Measurements from ENCODE around the gene ABCA13.

The ABCA13 gene

GRCh38 chr7:48525736-48526732 is 354.8 kb downstream of the ABCA13 start:
- DNase-seq (ENCODE audit: low read depth): no peak

DNA sequence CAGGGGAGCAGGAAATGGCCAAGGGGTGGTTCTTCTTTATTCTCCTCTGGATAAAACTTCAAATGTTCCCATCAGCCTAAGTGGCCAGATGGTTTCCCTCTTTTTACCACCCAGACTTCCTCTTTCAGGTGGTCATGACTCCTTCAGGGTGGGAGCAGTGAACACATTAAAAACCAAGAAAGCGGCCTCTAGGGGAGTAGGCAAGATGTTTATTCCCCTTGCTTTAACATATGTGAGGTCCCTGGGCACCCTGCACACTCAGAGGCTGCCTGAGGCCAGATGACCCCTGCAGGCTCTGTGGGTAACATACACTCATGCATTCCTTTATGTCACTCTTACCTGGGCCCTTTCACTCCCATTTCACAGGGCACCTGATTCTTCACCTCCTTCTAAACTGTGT is 357.4 kb downstream of the ABCA13 start:
- no peak for DNase-seq (ENCODE audit: low read depth)

DNA sequence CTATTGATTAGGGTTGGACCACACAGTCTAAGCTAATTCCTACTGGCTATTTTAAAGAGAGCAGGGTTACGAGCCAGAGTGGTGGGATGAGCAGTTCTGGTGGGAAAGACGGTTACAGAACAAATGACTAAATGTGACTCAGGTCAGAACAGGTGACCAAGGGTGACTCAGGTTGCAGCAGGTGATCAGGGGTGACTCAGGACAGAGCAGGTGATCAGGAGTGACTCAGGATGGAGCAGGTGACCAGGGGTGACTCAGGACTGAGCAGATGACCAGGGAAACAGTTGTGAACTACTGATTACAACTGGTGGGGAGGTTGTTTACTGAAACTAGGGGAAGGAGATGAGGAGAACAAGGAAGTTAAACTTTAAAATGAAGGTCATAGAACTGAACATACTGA is 366.3 kb downstream of the ABCA13 start:
- DNase-seq (ENCODE audit: low read depth): no peak

DNA sequence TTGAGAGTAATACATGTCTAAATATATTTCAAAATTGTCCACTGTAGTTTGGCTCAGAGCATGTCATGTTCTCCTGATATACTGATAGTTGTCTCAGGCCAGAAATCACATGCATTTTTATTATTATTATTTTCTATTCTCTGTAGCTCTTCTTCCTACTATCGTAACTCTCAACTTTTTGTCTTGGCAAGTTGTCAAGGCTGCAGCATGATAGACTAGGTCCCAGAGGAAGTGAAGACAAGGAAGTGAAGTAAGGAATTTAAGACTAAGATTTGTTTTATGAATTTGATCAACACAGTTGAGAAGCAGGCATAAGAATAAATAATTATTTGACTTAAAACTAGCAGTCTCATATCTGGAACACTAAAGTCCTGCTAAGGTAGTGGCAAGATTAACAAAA is 369.5 kb downstream of the ABCA13 start:
- no peak for DNase-seq (ENCODE audit: low read depth)

DNA sequence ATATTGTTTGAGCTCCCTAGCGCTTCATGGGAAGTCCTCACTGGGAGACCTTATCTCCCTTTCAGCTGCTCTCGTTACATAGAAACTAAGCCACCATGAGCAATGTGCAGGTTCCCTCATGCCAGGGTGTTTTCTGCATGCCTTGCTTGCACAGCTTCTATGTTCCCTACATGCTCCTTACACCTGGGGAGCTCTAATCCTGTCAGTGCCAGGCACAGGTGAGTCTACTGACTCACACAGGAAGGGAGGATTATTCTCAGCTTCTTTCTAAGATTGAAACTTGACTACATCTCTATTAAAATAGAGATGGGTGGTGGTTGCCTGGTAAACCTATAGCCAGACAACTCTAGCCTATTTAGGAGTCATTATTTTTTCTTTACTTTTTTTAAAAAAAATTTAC is 377.4 kb downstream of the ABCA13 start:
- no peak for DNase-seq (ENCODE audit: low read depth)

DNA sequence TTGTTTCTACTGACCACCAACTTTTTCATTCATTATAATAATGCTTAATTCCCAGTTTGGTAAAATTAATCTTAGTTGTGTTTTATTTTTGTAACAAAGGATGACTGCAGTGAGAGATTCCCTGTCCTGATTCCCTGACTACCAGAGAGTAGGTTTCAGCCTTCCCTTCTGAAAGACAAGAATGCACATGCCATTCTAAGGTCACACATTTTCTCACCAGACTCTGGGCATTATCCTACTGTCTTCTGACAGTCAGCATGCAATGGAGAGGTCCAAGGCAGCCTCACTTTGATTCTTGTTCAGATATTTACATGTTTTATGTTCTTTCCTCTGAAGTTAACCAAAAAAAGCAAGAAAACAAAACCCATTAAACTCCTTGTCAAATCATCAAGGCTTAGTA is 380.4 kb downstream of the ABCA13 start:
- DNase-seq (ENCODE audit: low read depth): no peak

DNA sequence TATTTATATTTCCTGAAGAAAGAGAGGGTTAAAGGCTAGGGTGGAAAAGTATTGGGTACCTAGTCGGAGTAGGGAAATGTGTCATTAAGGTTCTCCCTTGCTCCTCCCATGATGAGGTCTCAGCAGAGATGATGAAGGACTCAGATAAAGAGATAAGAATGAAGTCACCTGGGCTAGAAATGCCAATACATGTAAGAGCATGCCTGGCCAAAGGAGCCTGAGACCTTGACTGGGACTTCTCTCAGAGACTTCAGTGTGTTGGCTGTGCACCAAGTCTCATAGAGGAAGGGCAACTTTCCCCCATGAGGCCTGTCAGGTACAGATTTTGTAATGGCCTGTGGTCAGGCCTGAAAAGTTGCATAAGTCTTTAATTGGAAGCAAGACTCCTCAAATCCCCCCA is 392.1 kb downstream of the ABCA13 start:
- no peak for DNase-seq (ENCODE audit: low read depth)

DNA sequence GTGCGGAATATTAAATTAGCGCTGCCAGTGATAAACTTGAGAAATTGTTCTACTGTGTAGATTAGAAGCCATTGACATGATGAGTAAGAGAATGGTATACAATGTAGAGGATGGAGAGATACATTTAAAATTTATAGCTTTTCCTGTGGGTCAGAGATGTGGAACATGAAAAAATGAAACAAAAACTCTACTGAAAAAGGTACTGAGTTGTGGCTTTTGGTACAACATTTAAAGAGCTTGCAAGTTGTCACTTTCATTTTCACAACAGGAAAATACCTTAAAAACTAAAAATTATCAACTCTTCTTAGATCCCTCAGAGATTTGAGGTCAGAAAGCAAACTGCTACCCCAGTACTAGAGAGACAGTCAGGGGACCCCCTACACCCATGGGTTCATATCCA is 404.3 kb downstream of the ABCA13 start:
- no peak for DNase-seq (ENCODE audit: low read depth)

DNA sequence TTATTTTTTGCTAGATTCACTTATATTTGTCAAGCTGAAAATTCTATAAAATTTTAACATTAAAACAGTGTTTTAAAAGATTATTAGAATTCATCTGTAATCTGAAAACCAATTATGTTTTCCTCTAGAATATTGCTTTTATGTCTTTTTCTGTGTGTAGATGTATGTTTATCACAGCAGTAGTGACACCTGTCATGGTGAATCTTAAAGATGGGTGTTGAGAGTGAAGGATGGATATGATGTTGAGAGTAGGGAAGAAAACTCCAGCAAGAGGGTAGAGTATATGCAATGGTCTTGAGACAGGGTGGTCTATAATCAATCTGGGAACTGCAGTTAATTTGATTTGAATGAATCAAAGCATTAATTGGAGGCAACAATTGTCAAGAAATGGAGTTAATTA is 416.2 kb downstream of the ABCA13 start:
- no peak for DNase-seq (ENCODE audit: low read depth)

- DNase-seq (ENCODE audit: low read depth): no peak
These were observed 423.1 kb downstream of the ABCA13 start for GRCh38 chr7:48594349-48594748.

GRCh38 chr7:48595756-48596155 is 424.5 kb downstream of the ABCA13 start:
- no peak for DNase-seq (ENCODE audit: low read depth)

GRCh38 chr7:48610705-48611104 is 439.4 kb downstream of the ABCA13 start:
- DNase-seq (ENCODE audit: low read depth): no peak

GRCh38 chr7:48611993-48612392 is 440.7 kb downstream of the ABCA13 start:
- DNase-seq (ENCODE audit: low read depth): no peak

- no peak for DNase-seq (ENCODE audit: low read depth)
These were observed 446.2 kb downstream of the ABCA13 start for GRCh38 chr7:48617508-48617907.

- no peak for DNase-seq (ENCODE audit: low read depth)
These were observed 446.7 kb downstream of the ABCA13 start for GRCh38 chr7:48617993-48618392.

DNA sequence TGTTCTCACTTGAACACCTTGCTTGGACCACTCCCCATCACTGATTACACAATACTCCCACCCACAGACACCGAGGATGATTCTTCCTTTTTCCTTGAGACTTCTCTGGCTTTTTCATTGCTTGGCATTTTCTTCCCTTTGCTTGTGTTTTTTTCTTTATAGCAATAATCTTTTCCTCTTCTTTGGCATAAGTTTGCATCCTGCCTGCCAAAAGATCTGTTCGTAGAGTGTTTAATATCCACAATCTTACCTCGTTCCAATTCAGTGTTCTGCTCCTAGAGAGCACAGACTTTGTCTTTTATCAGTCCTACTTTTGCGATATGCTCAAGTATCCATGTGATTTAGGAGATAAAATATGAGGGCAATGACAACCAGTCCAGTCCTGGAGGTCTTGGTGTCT is 449.8 kb downstream of the ABCA13 start:
- no peak for DNase-seq (ENCODE audit: low read depth)

DNA sequence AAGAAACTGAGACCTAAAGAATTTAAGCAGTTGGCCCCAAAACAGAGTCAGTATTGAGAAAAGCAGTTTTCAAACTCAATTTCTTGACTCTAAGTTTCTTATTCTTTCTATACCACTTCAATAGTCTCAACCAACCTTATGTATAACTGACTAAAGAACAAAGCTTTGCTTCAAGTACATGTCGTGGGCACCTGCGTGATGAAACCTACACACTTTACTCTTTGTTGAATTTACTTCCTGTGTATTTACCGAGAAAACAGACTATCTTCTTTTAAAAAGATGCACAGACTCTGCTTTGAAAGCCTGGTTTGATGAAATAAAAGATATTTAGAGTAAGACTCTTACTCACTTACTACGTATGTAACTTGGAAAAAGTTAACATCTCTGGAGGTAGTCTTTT is 455.9 kb downstream of the ABCA13 start:
- no peak for DNase-seq (ENCODE audit: low read depth)

GRCh38 chr7:48628793-48629349 is 457.6 kb downstream of the ABCA13 start:
- no peak for DNase-seq (ENCODE audit: low read depth)

DNA sequence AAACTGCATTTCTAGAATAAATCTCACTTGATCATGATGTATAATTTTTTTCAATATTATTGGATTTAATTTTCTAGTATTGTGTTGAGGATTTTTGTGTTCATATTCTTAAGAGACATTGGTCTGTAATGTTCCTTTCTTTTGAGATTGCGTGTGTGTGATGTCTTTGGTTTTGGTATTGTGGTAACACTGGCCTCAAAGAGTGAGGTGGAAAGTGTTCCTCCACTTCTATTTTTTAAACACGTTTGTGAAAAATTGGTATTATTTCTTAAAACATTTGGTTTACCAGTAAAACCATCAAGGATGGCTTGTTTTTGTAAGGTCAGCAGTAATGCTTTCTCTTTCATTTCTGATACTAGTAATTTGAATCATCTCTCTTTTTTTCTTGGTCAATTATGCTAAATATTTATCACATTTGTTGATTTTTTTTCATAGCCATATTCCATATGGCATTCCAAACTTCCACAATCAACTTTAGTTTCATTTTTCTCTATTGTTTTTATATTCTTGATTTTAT is 462.9 kb downstream of the ABCA13 start:
- no peak for DNase-seq (ENCODE audit: low read depth)

DNA sequence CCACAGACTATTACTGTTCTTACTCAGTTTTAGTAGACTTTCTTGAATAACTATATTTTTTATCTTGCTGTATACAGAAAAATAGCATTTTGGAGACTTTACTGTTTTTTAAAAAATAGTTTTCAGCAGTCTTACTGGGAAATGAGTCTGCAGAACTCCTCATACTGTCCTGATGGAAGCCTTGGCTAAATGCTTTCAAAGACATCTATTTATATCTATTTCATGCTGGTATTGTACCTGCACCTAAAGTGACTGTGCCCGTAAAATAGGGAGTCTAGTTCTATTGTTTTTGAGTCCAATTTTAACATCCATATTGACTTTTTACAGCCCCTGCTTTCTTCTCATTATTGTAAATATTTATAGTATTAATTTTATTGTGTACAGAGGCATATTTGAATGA is 464.5 kb downstream of the ABCA13 start:
- no peak for DNase-seq (ENCODE audit: low read depth)

- no peak for DNase-seq (ENCODE audit: low read depth)
These were observed 465.2 kb downstream of the ABCA13 start for GRCh38 chr7:48636391-48637015.

DNA sequence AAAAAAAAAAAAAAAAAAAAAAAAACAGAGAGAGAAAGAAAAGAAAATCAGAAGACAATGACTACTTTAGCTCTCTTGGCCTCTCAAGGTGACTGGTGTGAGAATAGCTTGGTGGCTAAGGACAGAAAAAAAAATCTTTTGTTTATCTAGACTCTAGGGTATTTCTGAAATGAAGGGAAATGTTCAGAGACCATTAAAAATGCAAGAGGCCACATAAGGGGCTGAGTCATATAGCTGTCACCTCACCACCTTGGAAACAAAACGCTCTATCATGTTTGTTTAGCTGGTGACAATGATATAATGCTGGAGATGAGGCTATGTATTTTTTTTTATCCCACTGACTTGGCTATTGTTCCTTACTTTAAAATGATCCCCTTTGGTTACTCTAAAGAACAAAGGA is 466.1 kb downstream of the ABCA13 start:
- no peak for DNase-seq (ENCODE audit: low read depth)

DNA sequence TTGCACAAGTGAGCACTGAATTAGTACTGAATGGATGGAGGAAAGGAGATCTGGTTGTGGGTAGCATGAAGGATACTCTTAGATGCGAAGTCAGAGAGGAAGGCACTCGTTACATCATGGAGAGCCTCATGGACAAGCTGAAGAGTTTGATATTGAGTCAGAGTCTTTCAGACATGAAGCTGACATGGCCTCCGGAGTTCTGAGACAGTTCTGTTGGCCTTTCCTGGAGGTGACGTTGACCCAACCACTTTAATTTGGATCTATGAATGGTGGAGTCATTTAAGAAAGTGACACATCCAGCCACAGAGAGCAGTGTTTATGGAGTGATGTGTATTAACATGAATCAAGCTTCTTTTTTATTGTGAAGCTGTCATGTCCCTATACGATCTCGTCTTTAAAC is 466.8 kb downstream of the ABCA13 start:
- no peak for DNase-seq (ENCODE audit: low read depth)
